ENCODE data around the gene LCLAT1. TPM values are rescaled to one million over a fixed set of nuclear protein-coding genes. Genes with fewer than 3 reads are reported as not detected.

LCLAT1 gene
- polyA plus RNA-seq, 1 donor (not counting 4 experiments of a cell fraction or from before 2014, with no cell fraction given): 17.1 TPM

DNA sequence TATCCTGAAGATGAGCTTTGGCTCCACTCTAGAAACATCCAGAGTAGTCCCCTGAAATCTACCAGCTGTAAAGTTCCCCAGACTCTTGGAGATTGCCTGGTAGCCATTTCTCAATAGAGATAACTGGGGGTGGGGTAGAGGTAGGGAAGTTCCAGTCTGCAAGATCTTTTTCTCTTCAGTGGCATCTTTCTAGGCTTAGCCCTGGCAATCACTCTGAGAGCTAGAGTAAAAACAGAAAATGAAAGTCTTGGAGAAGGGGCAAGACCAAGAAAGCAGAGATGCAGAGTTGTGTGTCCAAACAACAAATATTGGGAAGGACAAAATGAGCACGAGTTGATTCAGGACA, 41.8 kb upstream of the LCLAT1 start:
- FAIRE-seq (no peak), DNase-seq (ENCODE audit: low read depth, low spot score) (no peak)
- peaks cover 5% of the 10 kb centered on the region for H3K4me1 ChIP-seq (ENCODE audit: control insufficient read depth, extremely low read depth, insufficient read depth, low read length)
- H3K27me3 ChIP-seq (ENCODE audit: control insufficient read depth, extremely low read depth, insufficient read depth, low read length): peaks cover 4% of the 10 kb centered on the region
- no peaks in the 10 kb centered on the region for H3K9me1 ChIP-seq (ENCODE audit: control insufficient read depth, extremely low read depth, insufficient read depth, low read length)
- no peak overlapping the region for H3K9ac ChIP-seq (ENCODE audit: control insufficient read depth, extremely low read depth, insufficient read depth, low read length)
- H2AFZ ChIP-seq (ENCODE audit: control insufficient read depth, low read length): no peak overlapping the region
- H3K79me2 ChIP-seq (ENCODE audit: control insufficient read depth, insufficient read depth, low read length): no peaks in the 10 kb centered on the region
- dilution Hi-C loops (cut with MboI; ENCODE audit: extremely low pct_ligation_motif_present, low sequenced_read_pairs): no loop called here
- no peak overlapping the region for H3K4me3 ChIP-seq (ENCODE audit: control insufficient read depth in 2 of 3, extremely low read depth in 1 of 3, insufficient read depth in 2 of 3, low read depth in 1 of 3, low read length in 3 of 3)
- no peaks in the 10 kb centered on the region for H3K36me3 ChIP-seq (ENCODE audit: control insufficient read depth in 2 of 2, extremely low read depth in 1 of 2, insufficient read depth in 2 of 2, low read length in 2 of 2)
- no peaks in the 10 kb centered on the region for H4K20me1 ChIP-seq (ENCODE audit: control insufficient read depth, extremely low read depth, insufficient read depth, low read length)
- H3K27ac ChIP-seq (ENCODE audit: control insufficient read depth, insufficient read depth, low read length): no peak overlapping the region
- TF ChIP-seq, protein P1, sequence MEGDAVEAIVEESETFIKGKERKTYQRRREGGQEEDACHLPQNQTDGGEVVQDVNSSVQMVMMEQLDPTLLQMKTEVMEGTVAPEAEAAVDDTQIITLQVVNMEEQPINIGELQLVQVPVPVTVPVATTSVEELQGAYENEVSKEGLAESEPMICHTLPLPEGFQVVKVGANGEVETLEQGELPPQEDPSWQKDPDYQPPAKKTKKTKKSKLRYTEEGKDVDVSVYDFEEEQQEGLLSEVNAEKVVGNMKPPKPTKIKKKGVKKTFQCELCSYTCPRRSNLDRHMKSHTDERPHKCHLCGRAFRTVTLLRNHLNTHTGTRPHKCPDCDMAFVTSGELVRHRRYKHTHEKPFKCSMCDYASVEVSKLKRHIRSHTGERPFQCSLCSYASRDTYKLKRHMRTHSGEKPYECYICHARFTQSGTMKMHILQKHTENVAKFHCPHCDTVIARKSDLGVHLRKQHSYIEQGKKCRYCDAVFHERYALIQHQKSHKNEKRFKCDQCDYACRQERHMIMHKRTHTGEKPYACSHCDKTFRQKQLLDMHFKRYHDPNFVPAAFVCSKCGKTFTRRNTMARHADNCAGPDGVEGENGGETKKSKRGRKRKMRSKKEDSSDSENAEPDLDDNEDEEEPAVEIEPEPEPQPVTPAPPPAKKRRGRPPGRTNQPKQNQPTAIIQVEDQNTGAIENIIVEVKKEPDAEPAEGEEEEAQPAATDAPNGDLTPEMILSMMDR (optimal IDR thresholded peaks at IDR 0.05 in 1 of 3, IDR thresholded peaks at IDR 0.05 in 1 of 3, conservative IDR thresholded peaks at IDR 0.05 in 1 of 3; ENCODE audit: extremely low read depth in 1 of 3, insufficient read depth in 2 of 3, low read length in 3 of 3): no peak
- TF ChIP-seq EZH2 (IDR thresholded peaks at IDR 0.05; ENCODE audit: low read length): no peak
- H3K9me3 ChIP-seq (ENCODE audit: control insufficient read depth, low read depth, low read length): no peaks in the 10 kb centered on the region
- no peak overlapping the region for H3K4me2 ChIP-seq (ENCODE audit: control insufficient read depth, extremely low read depth, insufficient read depth, low read depth, low read length)

DNA sequence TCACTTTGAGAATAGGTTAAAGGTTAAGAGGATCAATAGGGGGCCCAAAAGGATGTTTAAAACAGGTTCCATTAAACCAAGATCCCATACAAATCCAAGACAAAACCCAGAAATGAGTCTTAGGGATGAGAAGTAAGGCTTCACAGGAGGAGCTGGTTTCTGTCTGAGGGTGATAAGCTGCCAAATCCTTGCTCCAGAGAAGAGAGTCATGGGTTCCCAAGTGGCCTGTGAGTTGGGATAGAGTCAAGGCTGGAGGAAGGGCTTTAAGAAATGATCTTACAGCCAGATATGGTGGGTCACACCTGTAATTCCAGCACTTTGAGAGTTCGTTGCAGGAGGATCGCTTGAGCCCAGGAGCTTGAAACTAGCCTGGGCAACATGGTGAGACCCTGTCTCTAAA, 40.2 kb upstream of the LCLAT1 start:
- no peak for FAIRE-seq
- H3K9me3 ChIP-seq (ENCODE audit: control insufficient read depth, low read depth, low read length): no peaks in the 10 kb centered on the region
- no peaks in the 10 kb centered on the region for H4K20me1 ChIP-seq (ENCODE audit: control insufficient read depth, extremely low read depth, insufficient read depth, low read length)
- no peak overlapping the region for H3K9ac ChIP-seq (ENCODE audit: control insufficient read depth, extremely low read depth, insufficient read depth, low read length)
- no peak for DNase-seq (ENCODE audit: low read depth, low spot score)
- no peaks in the 10 kb centered on the region for H3K79me2 ChIP-seq (ENCODE audit: control insufficient read depth, insufficient read depth, low read length)
- no peaks in the 10 kb centered on the region for H3K36me3 ChIP-seq (ENCODE audit: control insufficient read depth in 2 of 2, extremely low read depth in 1 of 2, insufficient read depth in 2 of 2, low read length in 2 of 2)
- no peak overlapping the region for H3K27ac ChIP-seq (ENCODE audit: control insufficient read depth, insufficient read depth, low read length)
- peaks cover 12% of the 10 kb centered on the region for H3K4me1 ChIP-seq (ENCODE audit: control insufficient read depth, extremely low read depth, insufficient read depth, low read length)
- H3K27me3 ChIP-seq (ENCODE audit: control insufficient read depth, extremely low read depth, insufficient read depth, low read length): peaks cover 4% of the 10 kb centered on the region
- H3K4me3 ChIP-seq (ENCODE audit: control insufficient read depth in 2 of 3, extremely low read depth in 1 of 3, insufficient read depth in 2 of 3, low read depth in 1 of 3, low read length in 3 of 3): no peak overlapping the region
- no peak for TF ChIP-seq EZH2 (IDR thresholded peaks at IDR 0.05; ENCODE audit: low read length)
- TF ChIP-seq, protein P1 (optimal IDR thresholded peaks at IDR 0.05 in 1 of 3, IDR thresholded peaks at IDR 0.05 in 1 of 3, conservative IDR thresholded peaks at IDR 0.05 in 1 of 3; ENCODE audit: extremely low read depth in 1 of 3, insufficient read depth in 2 of 3, low read length in 3 of 3): no peak
- no peak overlapping the region for H3K4me2 ChIP-seq (ENCODE audit: control insufficient read depth, extremely low read depth, insufficient read depth, low read depth, low read length)
- dilution Hi-C loops (cut with MboI; ENCODE audit: extremely low pct_ligation_motif_present, low sequenced_read_pairs): no loop called here
- no peak overlapping the region for H2AFZ ChIP-seq (ENCODE audit: control insufficient read depth, low read length)
- H3K9me1 ChIP-seq (ENCODE audit: control insufficient read depth, extremely low read depth, insufficient read depth, low read length): no peaks in the 10 kb centered on the region
